HG03520 (cell line): Measurements from ENCODE around the gene CEP57.
"Not testable (repeated sequence)": the region's sequence is repeated elsewhere in the genome, so short reads cannot be mapped to it uniquely, and the experiment has no call there.

Experiments used
- ATAC-seq: cut with Tn5 transposase; IDR thresholded peaks from one replicate; pipeline ENCODE4 v1.9.1; 2021; ENCODE audit warnings: mild to moderate bottlenecking, moderate library complexity; ENCODE audit not compliant: unreplicated experiment

CEP57 gene

DNA sequence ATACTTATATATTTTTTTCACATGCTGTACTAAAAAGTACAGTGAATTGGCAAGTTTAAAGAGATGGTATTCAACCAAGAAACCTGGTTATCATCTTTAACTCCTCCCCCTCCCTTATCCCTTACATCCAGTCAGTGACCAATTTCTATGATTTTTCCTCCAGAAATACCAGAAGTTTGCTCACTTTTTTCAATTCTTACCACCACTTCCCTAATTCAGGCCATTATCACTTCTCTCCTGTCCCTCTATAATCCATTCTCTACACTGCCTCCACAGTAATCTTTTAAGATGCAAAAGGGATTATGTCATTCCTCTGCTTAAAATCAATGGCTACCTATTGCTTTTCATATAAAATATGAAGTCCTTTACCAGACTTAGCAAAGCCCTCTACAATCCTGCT lies 62.8 kb downstream of the CEP57 start:
- ATAC-seq = no peak

DNA sequence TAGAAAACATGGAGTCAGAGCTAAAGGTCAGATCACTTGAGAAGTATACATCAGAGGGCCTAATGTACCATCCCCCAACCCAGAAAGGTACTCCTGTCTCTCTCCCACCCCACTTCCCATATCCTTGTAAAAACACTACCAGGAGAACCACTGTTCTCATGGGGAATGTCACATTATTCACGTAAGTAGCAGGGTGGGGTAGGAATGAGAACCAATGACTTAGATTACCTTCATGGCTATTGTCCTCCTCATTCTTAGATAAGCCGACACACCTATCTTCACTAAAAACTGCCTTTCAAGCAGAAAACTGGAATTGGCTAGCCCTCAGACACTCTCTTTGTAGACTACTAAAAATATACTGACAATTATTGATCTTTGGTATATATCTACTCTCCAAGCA lies 63.6 kb downstream of the CEP57 start:
- ATAC-seq = no peak

DNA sequence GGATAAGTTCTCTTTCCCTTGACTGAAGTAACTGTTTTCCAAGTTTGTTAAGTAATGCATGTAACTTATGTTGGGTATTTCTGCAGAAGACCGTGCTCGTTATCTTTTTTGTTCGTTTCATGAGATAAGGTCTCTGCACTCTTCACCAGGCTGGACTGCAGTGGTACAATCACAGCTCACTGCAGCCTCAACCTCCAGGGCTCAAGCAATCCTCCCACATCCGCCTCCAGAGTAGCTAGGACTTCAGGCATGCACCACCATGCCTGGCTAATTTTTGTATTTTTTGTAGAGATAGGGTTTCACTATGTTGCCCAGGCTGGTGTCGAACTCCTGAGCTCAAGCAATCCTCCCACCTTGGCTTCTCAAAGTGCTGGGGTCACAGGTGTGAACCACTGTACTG lies 64.1 kb downstream of the CEP57 start:
- not testable (repeated sequence) for ATAC-seq

DNA sequence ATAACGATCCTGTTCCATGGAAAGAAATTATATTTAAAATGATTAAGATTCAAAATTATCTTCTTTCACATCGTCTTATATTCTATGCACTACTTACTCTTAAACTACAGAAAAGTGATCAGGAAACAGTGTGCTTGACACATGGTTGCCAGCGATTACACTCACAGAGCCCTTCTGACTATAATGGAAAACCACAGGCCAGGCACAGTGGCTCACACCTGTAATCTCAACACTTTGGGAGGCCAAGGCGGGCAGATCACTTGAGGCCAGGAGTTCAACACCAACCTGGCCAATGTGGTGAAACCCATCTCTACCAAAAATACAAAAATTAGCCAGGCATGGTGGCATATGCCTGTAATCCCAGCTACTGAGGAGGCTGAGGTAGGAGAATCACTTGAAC lies 69.7 kb downstream of the CEP57 start:
- not testable (repeated sequence) for ATAC-seq

DNA sequence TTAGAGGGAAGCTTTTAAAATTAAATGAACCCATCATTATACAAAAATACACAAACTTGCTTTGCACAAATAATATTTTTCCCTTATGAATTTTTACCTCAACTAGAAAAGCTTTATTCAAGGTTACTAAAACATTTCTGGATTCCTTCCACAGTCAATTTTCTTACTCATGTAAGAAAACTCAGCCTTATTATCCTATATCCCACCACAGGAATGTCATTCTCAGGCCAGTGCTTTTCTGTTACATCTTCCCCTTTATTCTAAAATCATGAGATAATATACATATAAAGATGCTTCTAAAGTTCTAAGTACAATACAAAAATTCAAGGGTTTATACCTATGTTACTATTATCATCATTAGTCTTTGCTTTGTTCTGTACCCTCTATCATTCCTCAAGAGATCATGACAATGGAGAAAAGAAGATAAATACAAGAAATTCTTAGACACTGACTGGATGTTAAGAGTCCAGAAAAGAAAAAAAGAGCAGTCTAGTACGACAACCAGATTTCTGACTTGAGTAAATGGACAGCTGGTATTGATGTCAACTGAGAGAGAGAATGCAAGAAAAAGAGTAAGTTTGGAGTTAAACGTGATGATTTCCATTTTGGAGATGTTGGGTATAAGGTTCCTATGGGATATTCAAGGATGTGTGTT lies 73.3 kb downstream of the CEP57 start:
- ATAC-seq = no peak

DNA sequence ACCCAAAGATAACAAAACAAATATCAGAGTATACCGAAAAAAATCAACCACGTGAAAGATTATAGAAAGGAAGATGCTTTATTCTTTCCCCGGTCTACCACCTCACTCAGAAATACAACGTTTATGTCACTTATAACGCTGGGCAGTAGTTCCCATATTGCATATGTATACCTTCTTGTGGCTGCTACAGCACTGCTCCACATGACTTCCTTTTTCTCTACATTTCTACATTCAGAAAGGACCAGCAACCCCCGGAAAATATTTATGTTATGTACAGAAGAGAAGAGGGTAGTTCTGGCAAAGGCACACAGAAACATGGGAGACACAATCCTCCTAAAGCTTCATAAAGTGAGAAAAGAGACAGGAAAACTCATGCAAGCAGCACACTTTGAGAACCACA lies 76.8 kb downstream of the CEP57 start:
- no peak for ATAC-seq

DNA sequence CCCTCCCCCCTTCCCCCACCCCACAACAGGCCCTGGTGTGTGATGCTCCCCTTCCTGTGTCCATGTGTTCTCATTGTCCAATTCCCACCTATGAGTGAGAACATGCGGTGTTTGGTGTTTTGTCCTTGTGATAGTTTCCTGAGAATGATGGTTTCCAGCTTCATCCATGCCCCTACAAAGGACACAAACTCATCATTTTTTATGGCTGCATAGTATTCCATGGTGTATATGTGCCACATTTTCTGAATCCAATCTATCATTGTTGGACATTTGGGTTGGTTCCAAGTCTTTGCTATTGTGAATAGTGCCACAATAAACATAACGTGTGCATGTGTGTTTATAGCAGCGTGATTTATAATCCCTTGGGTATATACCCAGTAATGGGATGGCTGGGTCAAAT lies 80.6 kb downstream of the CEP57 start:
- ATAC-seq = not testable (repeated sequence)

DNA sequence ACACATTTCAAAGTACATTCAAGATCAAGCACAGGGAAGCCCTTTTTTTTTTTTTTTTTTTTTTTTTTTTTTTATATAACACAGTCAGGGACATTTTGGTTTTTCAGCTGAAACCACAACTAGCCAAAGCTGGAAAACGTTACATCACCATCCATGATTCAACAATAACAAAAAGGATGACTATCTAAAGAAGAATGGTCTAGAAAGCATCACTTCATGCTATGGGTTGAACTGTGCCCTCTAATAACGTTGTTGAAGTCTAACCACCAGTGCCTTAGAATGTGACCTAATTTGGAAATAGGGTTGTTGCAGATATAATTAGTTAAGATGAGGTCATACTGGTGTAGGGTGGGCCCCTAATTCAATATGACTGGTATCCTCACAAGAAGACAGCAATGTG lies 87.0 kb downstream of the CEP57 start:
- ATAC-seq = no peak
